Peyer's patch (tissue), 4 donors: ENCODE data around the gene KIF26B.

Experiments
- POLR2A ChIP-seq, 2 donors: fragments of 450-650 bp; IDR thresholded peaks; one replicate each; pipeline ENCODE4 v1.5.1; 2017; ENCODE audit warnings: antibody characterized with exemption in 2 of 2, mild to moderate bottlenecking in 2 of 2, moderate library complexity in 2 of 2
- TF ChIP-seq, protein P1 (sequence below), 6 experiments: fragments of 450-650 bp in 4 of 6; fragments of 200-600 bp in 2 of 6; sonication (generic) in 1 of 6; IDR thresholded peaks; one replicate each; pipeline ENCODE4 v1.5.1; 2017 to 2019; ENCODE audit warnings: antibody characterized with exemption in 6 of 6, mild to moderate bottlenecking in 3 of 6, moderate library complexity in 1 of 6

DNA sequence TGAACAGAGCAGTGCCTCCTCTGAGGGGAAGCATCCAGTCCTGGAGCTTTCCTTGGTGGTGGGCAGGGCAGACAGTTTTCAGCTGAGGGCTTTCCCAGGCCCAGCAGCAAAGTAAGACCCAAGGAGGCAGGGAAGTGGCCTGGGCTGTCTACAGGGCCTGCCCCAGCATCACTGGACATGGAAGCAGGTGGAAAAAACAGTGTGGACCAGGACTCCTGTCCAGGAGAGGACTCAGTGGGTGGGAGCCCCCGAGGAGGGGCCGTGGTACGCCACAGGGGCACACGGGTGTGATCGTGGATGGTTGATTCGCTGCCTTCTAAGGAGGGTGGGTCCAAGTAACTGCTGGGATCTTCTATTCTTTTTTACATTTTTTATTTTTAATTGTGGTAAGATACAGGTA, 387.6 kb downstream of the KIF26B start:
- TF ChIP-seq, protein P1, sequence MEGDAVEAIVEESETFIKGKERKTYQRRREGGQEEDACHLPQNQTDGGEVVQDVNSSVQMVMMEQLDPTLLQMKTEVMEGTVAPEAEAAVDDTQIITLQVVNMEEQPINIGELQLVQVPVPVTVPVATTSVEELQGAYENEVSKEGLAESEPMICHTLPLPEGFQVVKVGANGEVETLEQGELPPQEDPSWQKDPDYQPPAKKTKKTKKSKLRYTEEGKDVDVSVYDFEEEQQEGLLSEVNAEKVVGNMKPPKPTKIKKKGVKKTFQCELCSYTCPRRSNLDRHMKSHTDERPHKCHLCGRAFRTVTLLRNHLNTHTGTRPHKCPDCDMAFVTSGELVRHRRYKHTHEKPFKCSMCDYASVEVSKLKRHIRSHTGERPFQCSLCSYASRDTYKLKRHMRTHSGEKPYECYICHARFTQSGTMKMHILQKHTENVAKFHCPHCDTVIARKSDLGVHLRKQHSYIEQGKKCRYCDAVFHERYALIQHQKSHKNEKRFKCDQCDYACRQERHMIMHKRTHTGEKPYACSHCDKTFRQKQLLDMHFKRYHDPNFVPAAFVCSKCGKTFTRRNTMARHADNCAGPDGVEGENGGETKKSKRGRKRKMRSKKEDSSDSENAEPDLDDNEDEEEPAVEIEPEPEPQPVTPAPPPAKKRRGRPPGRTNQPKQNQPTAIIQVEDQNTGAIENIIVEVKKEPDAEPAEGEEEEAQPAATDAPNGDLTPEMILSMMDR (IDR thresholded peaks at IDR 0.05) = no peak
- no peak for TF ChIP-seq POLR2A (IDR thresholded peaks at IDR 0.05)
